Measurements from ENCODE around the gene TEAD1. TPM values are rescaled to one million over a fixed set of nuclear protein-coding genes. Genes with fewer than 3 reads are reported as not detected.

Gene TEAD1
- total and polyA plus RNA-seq, 9 of the 15 experiments (the other 6 are each of a cell fraction or from before 2014, with no cell fraction given), result 1.7 to 17.7 (median 10.8) TPM

DNA sequence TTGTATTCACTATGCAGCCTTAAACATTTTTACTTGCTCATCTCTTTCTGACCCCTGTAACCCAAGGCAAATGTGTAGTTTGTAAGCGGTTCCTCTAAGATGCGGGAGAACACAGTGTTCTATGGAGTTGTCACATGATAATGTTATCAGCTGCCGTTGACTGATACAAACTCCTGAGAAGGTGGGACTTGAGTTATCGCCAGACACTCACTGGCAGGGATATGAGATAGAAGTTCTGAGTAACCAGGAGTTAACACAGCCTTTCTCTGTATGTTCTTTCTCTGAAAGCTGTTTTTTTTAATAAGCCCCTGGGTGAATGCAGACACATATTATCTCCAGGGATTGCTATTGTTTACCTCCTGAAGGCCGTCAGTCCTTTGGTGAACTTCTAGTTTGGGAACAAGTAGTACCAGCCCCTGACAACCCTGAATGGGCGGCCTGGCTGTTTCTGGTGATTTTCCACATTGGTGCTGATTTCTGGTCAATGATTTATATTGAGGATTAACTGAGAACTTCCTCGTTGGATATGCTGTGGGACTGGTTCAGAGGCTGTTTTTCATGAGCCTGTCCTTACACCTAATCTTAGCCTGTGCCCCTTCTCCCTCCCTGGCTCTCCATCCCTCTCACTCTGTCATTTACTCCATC, 179.6 kb downstream of the TEAD1 start (continued):
- TF ChIP-seq, protein P1, sequence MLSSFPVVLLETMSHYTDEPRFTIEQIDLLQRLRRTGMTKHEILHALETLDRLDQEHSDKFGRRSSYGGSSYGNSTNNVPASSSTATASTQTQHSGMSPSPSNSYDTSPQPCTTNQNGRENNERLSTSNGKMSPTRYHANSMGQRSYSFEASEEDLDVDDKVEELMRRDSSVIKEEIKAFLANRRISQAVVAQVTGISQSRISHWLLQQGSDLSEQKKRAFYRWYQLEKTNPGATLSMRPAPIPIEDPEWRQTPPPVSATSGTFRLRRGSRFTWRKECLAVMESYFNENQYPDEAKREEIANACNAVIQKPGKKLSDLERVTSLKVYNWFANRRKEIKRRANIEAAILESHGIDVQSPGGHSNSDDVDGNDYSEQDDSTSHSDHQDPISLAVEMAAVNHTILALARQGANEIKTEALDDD (IDR thresholded peaks at IDR 0.05), result peak; percentile 93
- TF ChIP-seq ZBTB7A (IDR thresholded peaks at IDR 0.05; ENCODE audit: borderline replicate concordance, control insufficient read depth, low read depth, low read length) (no peak), CREB1 (IDR thresholded peaks at IDR 0.05) (peak; percentile 23; the same call in 1 of the 2 replicates), CREB1 (CRISPR knock-in tag; IDR thresholded peaks at IDR 0.05) (no peak), FOXJ2 (tag; IDR thresholded peaks at IDR 0.05) (no peak; the same call in 1 of the 2 replicates), ARNT (IDR thresholded peaks at IDR 0.05) (no peak), NEUROD1 (IDR thresholded peaks at IDR 0.05; ENCODE audit: borderline replicate concordance, low read depth, low read length, partially characterized antibody) (peak; percentile 35), ILK (tag; IDR thresholded peaks at IDR 0.05; ENCODE audit: borderline replicate concordance, low read depth) (no peak), NR2C1 (IDR thresholded peaks at IDR 0.05) (0 out of 2 replicates have a peak, but pooled peaks have one; percentile 19), NR2C1 (tag; IDR thresholded peaks at IDR 0.05) (peak; percentile 55; the same call in 1 of the 2 replicates), RBM15 (IDR thresholded peaks at IDR 0.05; ENCODE audit: insufficient read depth, low read length) (no peak), ZNF766 (CRISPR knock-in tag; conservative IDR thresholded peaks at IDR 0.05) (0 out of 2 replicates have a peak, but pooled peaks have one; percentile 16), HNRNPK (IDR thresholded peaks at IDR 0.05; ENCODE audit: low read depth, low read length, poor library complexity, severe bottlenecking) (no peak), FUS (optimal IDR thresholded peaks at IDR 0.05; ENCODE audit: low read depth, low read length) (no peak), ARID1B (IDR thresholded peaks at IDR 0.05) (peak; percentile 93), POLR2H (tag; IDR thresholded peaks at IDR 0.05; ENCODE audit: low read depth) (no peak), E2F3 (CRISPR knock-in tag; IDR thresholded peaks at IDR 0.05) (no peak), FOS (IDR thresholded peaks at IDR 0.05; ENCODE audit: extremely low read depth, insufficient read length) (peak; percentile 3), RUNX1 (IDR thresholded peaks at IDR 0.05; ENCODE audit: low read depth) (no peak), MECOM (CRISPR knock-in tag; IDR thresholded peaks at IDR 0.05) (peak; percentile 66), NCOA1 (IDR thresholded peaks at IDR 0.05; ENCODE audit: low read depth) (peak; percentile 50; the same call in 1 of the 2 replicates)
- TF ChIP-seq, protein P2, sequence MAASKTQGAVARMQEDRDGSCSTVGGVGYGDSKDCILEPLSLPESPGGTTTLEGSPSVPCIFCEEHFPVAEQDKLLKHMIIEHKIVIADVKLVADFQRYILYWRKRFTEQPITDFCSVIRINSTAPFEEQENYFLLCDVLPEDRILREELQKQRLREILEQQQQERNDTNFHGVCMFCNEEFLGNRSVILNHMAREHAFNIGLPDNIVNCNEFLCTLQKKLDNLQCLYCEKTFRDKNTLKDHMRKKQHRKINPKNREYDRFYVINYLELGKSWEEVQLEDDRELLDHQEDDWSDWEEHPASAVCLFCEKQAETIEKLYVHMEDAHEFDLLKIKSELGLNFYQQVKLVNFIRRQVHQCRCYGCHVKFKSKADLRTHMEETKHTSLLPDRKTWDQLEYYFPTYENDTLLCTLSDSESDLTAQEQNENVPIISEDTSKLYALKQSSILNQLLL (CRISPR knock-in tag; IDR thresholded peaks at IDR 0.05; ENCODE audit: borderline replicate concordance), result no peak
